22Rv1 (cell line): ENCODE results near the gene RSF1.
"Not testable (repeated sequence)": the region's sequence is repeated elsewhere in the genome, so short reads cannot be mapped to it uniquely, and the experiment has no call there.

Source experiments
- ZFX ChIP-seq: fragments of 450-650 bp; IDR thresholded peaks from 2 replicates; pipeline ENCODE4 v1.6.1; 2017; ENCODE audit warnings: antibody characterized with exemption, borderline replicate concordance
- TF ChIP-seq, protein P1 (sequence below): fragments of 450-650 bp; IDR thresholded peaks from 2 replicates; pipeline ENCODE4 v1.5.1; 2017; ENCODE audit warnings: mild to moderate bottlenecking

DNA sequence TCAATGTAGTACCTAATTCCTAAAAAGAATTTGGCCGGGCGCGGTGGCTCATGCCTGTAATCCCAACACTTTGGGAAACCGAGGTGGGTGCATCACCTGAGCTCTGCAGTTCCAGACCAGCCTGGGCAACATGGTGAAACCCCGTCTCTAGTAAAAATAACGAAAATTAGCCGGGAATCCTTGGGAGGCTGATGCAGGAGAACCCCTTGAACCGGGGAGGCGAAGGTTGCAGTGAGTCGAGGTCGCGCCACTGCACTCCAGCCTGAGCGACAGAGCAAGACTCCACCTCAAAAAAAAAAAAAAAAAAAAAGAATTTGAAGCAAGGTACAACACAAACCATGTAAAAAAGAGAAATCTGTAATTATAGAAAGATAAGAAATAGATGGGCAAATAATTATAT is 1.6 kb upstream of the RSF1 start:
- TF ChIP-seq, protein P1, sequence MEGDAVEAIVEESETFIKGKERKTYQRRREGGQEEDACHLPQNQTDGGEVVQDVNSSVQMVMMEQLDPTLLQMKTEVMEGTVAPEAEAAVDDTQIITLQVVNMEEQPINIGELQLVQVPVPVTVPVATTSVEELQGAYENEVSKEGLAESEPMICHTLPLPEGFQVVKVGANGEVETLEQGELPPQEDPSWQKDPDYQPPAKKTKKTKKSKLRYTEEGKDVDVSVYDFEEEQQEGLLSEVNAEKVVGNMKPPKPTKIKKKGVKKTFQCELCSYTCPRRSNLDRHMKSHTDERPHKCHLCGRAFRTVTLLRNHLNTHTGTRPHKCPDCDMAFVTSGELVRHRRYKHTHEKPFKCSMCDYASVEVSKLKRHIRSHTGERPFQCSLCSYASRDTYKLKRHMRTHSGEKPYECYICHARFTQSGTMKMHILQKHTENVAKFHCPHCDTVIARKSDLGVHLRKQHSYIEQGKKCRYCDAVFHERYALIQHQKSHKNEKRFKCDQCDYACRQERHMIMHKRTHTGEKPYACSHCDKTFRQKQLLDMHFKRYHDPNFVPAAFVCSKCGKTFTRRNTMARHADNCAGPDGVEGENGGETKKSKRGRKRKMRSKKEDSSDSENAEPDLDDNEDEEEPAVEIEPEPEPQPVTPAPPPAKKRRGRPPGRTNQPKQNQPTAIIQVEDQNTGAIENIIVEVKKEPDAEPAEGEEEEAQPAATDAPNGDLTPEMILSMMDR = not testable (repeated sequence)
- TF ChIP-seq ZFX = not testable (repeated sequence)
